CD4-positive, alpha-beta T cell treated with Interleukin-17A for 4 hours (primary cell): ENCODE data around the gene BMAL2.

ENCODE experiments used
- DNase-seq: peaks from one replicate; pipeline ENCODE4 v3.0.0-alpha.2; 2020; ENCODE audit warnings: mixed read lengths

Gene BMAL2

GRCh38 chr12:27359578-27360340 lies 27.1 kb downstream of the BMAL2 start:
- no peak for DNase-seq

GRCh38 chr12:27361372-27361771 lies 28.7 kb downstream of the BMAL2 start:
- DNase-seq = no peak

- DNase-seq = no peak
These were observed 34.0 kb downstream of the BMAL2 start for GRCh38 chr12:27366621-27367020.

- no peak for DNase-seq
These were observed 34.4 kb downstream of the BMAL2 start for GRCh38 chr12:27367078-27367477.

- no peak for DNase-seq
These were observed 49.6 kb downstream of the BMAL2 start for GRCh38 chr12:27382171-27382795.
